GM19468 (cell line): ENCODE data around the gene TMIE.
"Not testable (repeated sequence)": the region's sequence is repeated elsewhere in the genome, so short reads cannot be mapped to it uniquely, and the experiment has no call there.

Source experiments
- ATAC-seq: cut with Tn5 transposase; IDR thresholded peaks from one replicate; pipeline ENCODE4 v1.9.1; 2021; ENCODE audit warnings: mild to moderate bottlenecking, moderate library complexity, moderate number of reproducible peaks; ENCODE audit not compliant: unreplicated experiment; ENCODE audit errors: extremely low read depth

Gene TMIE

GRCh38 chr3:46716461-46717441 is 15.6 kb downstream of the TMIE start:
- no peak for ATAC-seq

- ATAC-seq, result no peak
Measured at GRCh38 chr3:46717447-46718231, 16.4 kb downstream of the TMIE start, which contains the start of gene PRSS50. Gene PRSS50 (minus strand): TSS chr3:46717869. CDS start chr3:46717824, 45 bp downstream.

- no peak for ATAC-seq
Measured at GRCh38 chr3:46719044-46719565, 17.9 kb downstream of the TMIE start.

GRCh38 chr3:46719735-46720271 is 18.6 kb downstream of the TMIE start:
- ATAC-seq, result no peak

GRCh38 chr3:46721009-46721408 is 19.8 kb downstream of the TMIE start:
- no peak for ATAC-seq

GRCh38 chr3:46722443-46722842 is 21.3 kb downstream of the TMIE start:
- no peak for ATAC-seq

- ATAC-seq, result no peak
Measured at GRCh38 chr3:46724424-46724823, 23.2 kb downstream of the TMIE start.

- no peak for ATAC-seq
Measured at GRCh38 chr3:46725621-46726314, 24.6 kb downstream of the TMIE start.

- no peak for ATAC-seq
Measured at GRCh38 chr3:46729038-46729437, 27.8 kb downstream of the TMIE start.

- ATAC-seq, result no peak
Measured at GRCh38 chr3:46730819-46731218, 29.6 kb downstream of the TMIE start.

GRCh38 chr3:46731795-46732194 is 30.6 kb downstream of the TMIE start:
- no peak for ATAC-seq

GRCh38 chr3:46733026-46733800 is 32.0 kb downstream of the TMIE start:
- no peak for ATAC-seq

- ATAC-seq, result no peak
Measured at GRCh38 chr3:46734773-46735172, 33.6 kb downstream of the TMIE start.

GRCh38 chr3:46736006-46736872 is 35.0 kb downstream of the TMIE start:
- ATAC-seq, result no peak

GRCh38 chr3:46737329-46737731 is 36.1 kb downstream of the TMIE start:
- ATAC-seq, result no peak

GRCh38 chr3:46739565-46739964 is 38.4 kb downstream of the TMIE start:
- ATAC-seq, result not testable (repeated sequence)

- no peak for ATAC-seq
Measured at GRCh38 chr3:46742992-46743585, 41.9 kb downstream of the TMIE start.

- ATAC-seq, result no peak
Measured at GRCh38 chr3:46746711-46747110, 45.5 kb downstream of the TMIE start.
